Measurements from ENCODE around the gene BACH2. TPM values are rescaled to one million over a fixed set of nuclear protein-coding genes. Genes with fewer than 3 reads are reported as not detected.

The BACH2 gene
- total and polyA plus RNA-seq, 8 donors = 0.19 to 10.8 (median 1.4) TPM; not detected in 1

DNA sequence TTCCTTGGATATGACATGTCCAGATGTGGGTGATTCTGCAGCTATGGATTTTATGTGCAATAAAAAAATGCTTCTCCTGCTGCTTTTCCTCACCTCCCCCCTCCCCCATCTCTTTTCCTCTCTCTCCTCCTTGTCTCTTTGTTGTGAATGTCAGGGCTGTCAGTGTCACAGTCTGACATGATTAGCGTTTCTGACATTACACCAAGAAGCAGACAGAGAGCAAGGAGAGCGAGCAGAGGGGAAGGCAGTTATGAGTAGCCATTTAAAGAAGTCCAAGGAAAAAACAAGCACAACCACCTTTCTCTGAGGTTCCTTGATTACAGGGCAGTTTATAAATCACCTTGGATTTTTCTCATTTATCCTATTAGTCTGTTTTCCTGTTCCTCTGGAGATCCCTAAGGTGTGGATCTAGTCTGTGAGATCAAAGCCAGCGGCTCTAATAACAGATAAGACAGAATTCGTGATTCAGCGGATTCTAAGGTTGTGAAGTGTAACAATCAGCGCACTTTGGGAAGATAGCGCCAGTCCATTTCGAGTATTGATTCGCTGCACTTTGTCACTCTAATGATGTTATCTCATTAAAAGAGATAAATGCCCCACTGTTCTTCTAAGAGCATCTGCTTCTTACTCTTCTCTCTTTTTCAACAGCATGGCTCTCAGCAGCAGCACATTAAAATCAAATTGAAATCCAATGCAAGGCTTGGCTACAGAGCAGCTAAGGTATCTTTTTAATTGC, 101.4 kb downstream of the BACH2 start:
- Histone ChIP-seq H3K4me1 (no peaks in the 10 kb centered on the region), H3K36me3 (no peaks in the 10 kb centered on the region), H3K27ac (no peak overlapping the region), H3K27me3 (no peaks in the 10 kb centered on the region), H3K9me3 (no peaks in the 10 kb centered on the region), H3K4me3 (no peak overlapping the region)
- DNase-seq = no peak
- WGBS, 5 donors = 84 to 89% (median 87%) methylated on average over 9 of the region's 9 CpGs
- intact Hi-C loops (cut with DNase I; ENCODE audit: low total_unique reads) = no loop called here
- TF ChIP-seq POLR2AphosphoS5 (IDR thresholded peaks at IDR 0.05) (no peak), POLR2A (IDR thresholded peaks at IDR 0.05) (no peak), CTCF (IDR thresholded peaks at IDR 0.05) (no peak), EP300 (IDR thresholded peaks at IDR 0.05) (no peak)

DNA sequence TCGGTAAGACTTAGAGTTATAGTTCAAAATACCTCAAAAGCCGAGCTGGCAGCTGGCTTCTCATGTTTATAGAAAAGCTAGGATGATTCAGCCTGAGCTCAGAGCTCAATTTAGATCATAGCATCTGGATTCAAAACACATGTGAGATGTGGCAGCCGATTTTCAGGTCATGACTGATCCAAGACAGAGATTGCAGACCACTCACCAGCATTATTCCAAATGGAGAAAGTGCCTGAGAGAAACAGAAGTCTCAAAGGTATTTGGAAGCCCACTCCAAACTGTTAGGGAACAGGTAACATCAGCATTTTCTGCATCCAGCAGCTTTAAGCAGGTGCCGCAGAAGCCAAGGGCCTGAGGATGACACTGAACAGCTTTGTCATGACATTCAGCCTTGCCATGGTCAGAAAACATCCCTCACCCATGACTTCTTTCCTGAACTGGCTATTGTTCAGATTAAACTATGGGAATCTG, 102.2 kb downstream of the BACH2 start:
- H3K9me3 ChIP-seq = no peaks in the 10 kb centered on the region
- intact Hi-C loops (cut with DNase I; ENCODE audit: low total_unique reads) = no loop called here

DNA sequence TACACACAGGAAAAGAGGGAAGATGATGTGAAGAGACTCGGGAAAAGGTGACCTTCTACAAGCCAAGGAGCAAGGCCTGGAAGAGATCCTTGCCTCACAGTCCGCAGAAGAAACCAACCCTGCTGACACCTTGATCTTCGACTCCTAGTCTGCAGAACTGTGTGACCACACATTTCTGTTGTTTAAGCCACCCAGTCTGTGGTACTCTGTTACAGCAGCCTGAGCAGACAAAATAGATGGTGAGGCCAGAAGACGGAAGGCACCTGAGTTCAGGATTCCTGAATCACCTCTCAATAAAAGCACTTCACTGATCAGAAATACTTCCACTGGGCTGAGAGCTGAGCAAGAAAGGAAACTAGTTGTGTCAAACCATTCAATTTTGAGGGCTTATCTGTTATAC, 103.3 kb downstream of the BACH2 start:
- no peak overlapping the region for H3K27ac ChIP-seq
- intact Hi-C loops (cut with DNase I; ENCODE audit: low total_unique reads) = no loop called here
- no peaks in the 10 kb centered on the region for H3K4me1 ChIP-seq
- 94 to 100% (median 95%) methylated on average over 4 of the region's 4 CpGs for WGBS, 5 donors
- H3K36me3 ChIP-seq = no peaks in the 10 kb centered on the region
- H3K9me3 ChIP-seq = no peaks in the 10 kb centered on the region
- no peak for DNase-seq
- no peak overlapping the region for H3K4me3 ChIP-seq
- H3K27me3 ChIP-seq = no peaks in the 10 kb centered on the region
- TF ChIP-seq POLR2AphosphoS5 (IDR thresholded peaks at IDR 0.05) = no peak
- TF ChIP-seq POLR2A (IDR thresholded peaks at IDR 0.05) = no peak
- TF ChIP-seq EP300 (IDR thresholded peaks at IDR 0.05) = no peak
- no peak for TF ChIP-seq CTCF (IDR thresholded peaks at IDR 0.05)

More for the DNA sequence above, 102.2 kb downstream of the BACH2 start:
- H3K27ac ChIP-seq = no peak overlapping the region
- TF ChIP-seq POLR2AphosphoS5 (IDR thresholded peaks at IDR 0.05) = peak in 1 of 3 donors; percentile 36
- no peak for TF ChIP-seq POLR2A (IDR thresholded peaks at IDR 0.05)
- no peak for TF ChIP-seq CTCF (IDR thresholded peaks at IDR 0.05)
- no peak for TF ChIP-seq EP300 (IDR thresholded peaks at IDR 0.05)
- H3K27me3 ChIP-seq = no peaks in the 10 kb centered on the region
- no peak overlapping the region for H3K4me3 ChIP-seq
- WGBS, 5 donors = 56 to 77% (median 71%) methylated on average over 4 of the region's 4 CpGs
- H3K36me3 ChIP-seq = no peaks in the 10 kb centered on the region
- no peak for DNase-seq
- H3K4me1 ChIP-seq = no peaks in the 10 kb centered on the region

- H3K27me3 ChIP-seq = no peaks in the 10 kb centered on the region
- DNase-seq = no peak
- 90 to 97% (median 92%) methylated on average over 3 of the region's 3 CpGs for WGBS, 5 donors
- no peak for TF ChIP-seq POLR2A (IDR thresholded peaks at IDR 0.05)
- no peak for TF ChIP-seq CTCF (IDR thresholded peaks at IDR 0.05)
- no peak for TF ChIP-seq POLR2AphosphoS5 (IDR thresholded peaks at IDR 0.05)
- no peak for TF ChIP-seq EP300 (IDR thresholded peaks at IDR 0.05)
- no peaks in the 10 kb centered on the region for H3K36me3 ChIP-seq
- no peak overlapping the region for H3K4me3 ChIP-seq
- H3K27ac ChIP-seq = no peak overlapping the region
- intact Hi-C loops (cut with DNase I; ENCODE audit: low total_unique reads) = no loop called here
- no peaks in the 10 kb centered on the region for H3K4me1 ChIP-seq
- H3K9me3 ChIP-seq = no peaks in the 10 kb centered on the region
These were observed 103.8 kb downstream of the BACH2 start for GRCh38 chr6:90192857-90193256.

Measured in stomach (tissue), 9 donors.